H1 (cell line): Measurements from ENCODE around the gene NDUFA7.

ENCODE experiments used
- RFX5 ChIP-seq: IDR thresholded peaks from 2 replicates; pipeline ENCODE4 v1.6.1; 2011; ENCODE audit warnings: low read depth, low read length, improper control_type of control experiment, borderline replicate concordance
- TF ChIP-seq, protein P1 (sequence below), 3 experiments: IDR thresholded peaks; 1 replicate in 2 of 3; 2 replicates in 1 of 3; pipeline versions ENCODE4 v1.5.1 to v1.6.1; 2011; ENCODE audit warnings: low read length in 3 of 3, mild to moderate bottlenecking in 3 of 3, inconsistent platforms in 2 of 3, low read depth in 1 of 3, moderate library complexity in 1 of 3; ENCODE audit not compliant: insufficient read depth in 1 of 3; ENCODE audit errors: control extremely low read depth in 1 of 3

DNA sequence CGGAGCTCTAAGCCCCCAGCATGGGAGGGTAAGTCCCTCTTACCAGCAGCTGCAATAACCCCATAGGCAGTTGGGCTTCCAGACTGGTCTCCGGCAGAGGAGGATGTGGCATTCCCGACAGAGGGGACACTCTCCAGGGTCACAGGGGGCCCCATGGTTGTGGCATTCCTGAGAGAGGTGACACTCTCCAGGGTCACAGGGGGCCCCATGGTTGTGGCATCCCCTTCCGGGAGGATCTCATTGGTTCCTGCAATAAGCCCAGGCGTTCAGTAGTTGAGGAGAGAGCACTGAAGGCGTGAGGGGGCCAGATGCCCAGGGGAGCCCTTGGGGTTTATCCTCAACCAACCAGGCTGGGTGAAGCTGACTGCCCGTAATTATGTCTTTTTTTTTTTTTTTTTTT is 18.4 kb downstream of the NDUFA7 start:
- no peak for TF ChIP-seq RFX5
- TF ChIP-seq, protein P1, sequence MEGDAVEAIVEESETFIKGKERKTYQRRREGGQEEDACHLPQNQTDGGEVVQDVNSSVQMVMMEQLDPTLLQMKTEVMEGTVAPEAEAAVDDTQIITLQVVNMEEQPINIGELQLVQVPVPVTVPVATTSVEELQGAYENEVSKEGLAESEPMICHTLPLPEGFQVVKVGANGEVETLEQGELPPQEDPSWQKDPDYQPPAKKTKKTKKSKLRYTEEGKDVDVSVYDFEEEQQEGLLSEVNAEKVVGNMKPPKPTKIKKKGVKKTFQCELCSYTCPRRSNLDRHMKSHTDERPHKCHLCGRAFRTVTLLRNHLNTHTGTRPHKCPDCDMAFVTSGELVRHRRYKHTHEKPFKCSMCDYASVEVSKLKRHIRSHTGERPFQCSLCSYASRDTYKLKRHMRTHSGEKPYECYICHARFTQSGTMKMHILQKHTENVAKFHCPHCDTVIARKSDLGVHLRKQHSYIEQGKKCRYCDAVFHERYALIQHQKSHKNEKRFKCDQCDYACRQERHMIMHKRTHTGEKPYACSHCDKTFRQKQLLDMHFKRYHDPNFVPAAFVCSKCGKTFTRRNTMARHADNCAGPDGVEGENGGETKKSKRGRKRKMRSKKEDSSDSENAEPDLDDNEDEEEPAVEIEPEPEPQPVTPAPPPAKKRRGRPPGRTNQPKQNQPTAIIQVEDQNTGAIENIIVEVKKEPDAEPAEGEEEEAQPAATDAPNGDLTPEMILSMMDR (IDR thresholded peaks at IDR 0.05; ENCODE audit: control extremely low read depth in 1 of 3, insufficient read depth in 1 of 3, low read depth in 1 of 3, low read length in 3 of 3): no peak
